Retinal pigment epithelial cell (primary cell): ENCODE measurements around the gene PDK2.

Experiments
- DNase-seq: peaks from one replicate; pipeline ENCODE4 v3.0.0-alpha.2; 2010; ENCODE audit warnings: low read depth
- H3K4me3 ChIP-seq: 2 replicates; pipeline ENCODE4 v1.5.1; 2011; ENCODE audit warnings: mild to moderate bottlenecking, low read length, control low read depth, moderate library complexity
- TF ChIP-seq, protein P1 (sequence below): conservative IDR thresholded peaks from 2 replicates; pipeline ENCODE4 v1.5.1; 2011; ENCODE audit warnings: low read depth, low read length, control low read depth, inconsistent platforms

PDK2 gene

DNA sequence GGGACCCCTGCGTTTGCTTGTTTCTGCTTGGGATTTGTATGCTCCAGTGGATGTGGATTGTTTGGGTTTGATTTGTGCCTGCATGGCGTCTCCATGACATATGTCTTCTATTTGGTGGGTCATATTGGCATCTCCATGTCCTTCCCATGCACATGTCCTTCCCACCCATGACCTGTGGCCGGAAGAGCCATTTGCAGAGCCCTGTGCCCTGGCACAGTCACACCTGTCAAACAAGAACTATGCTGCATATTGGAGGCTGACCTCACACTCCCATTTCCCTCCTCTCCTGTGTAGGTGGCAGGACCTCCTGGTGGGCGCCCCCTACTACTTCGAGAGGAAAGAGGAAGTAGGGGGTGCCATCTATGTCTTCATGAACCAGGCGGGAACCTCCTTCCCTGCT lies 23.5 kb upstream of the PDK2 start:
- DNase-seq: no peak
- no peak overlapping the region for H3K4me3 ChIP-seq
- TF ChIP-seq, protein P1, sequence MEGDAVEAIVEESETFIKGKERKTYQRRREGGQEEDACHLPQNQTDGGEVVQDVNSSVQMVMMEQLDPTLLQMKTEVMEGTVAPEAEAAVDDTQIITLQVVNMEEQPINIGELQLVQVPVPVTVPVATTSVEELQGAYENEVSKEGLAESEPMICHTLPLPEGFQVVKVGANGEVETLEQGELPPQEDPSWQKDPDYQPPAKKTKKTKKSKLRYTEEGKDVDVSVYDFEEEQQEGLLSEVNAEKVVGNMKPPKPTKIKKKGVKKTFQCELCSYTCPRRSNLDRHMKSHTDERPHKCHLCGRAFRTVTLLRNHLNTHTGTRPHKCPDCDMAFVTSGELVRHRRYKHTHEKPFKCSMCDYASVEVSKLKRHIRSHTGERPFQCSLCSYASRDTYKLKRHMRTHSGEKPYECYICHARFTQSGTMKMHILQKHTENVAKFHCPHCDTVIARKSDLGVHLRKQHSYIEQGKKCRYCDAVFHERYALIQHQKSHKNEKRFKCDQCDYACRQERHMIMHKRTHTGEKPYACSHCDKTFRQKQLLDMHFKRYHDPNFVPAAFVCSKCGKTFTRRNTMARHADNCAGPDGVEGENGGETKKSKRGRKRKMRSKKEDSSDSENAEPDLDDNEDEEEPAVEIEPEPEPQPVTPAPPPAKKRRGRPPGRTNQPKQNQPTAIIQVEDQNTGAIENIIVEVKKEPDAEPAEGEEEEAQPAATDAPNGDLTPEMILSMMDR: no peak

DNA sequence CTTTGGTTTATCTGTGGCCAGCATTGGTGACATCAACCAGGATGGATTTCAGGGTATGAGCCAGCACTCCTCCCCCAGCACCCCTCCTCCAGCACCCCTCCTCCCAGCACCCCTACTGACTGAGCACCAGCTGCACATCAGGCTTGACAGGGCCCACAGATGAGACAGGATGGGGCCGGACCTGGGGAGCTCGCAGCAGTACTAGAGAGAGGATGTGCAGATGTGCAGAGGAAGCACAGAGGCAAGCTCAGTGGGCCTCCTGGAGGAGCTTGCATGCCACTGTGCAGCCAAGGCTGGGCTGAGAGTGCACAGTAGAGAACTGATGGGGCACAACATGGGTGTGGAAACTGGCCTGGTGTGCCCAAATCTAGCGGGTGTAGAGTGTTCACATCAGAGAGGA lies 23.0 kb upstream of the PDK2 start:
- TF ChIP-seq, protein P1: no peak
- no peak overlapping the region for H3K4me3 ChIP-seq
- no peak for DNase-seq

DNA sequence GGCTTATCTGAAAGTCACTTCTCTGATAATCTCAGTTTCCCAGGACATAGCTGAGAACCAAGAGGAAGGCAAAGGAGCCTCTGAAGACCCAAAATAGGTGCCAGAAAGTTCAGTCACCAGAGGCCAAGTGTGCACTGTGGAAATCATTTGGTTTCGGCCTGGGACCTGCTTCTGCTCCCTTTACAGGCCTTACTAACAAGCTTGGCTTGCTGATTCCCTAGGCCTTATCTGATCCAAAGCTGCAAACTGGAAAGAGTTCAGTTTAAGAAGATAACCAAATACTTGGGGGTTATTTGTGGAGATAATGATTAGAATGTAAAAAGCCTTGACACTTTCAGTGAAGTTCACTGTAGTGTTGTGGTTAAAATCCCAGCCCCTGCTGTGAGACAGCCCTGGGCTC lies 22.2 kb upstream of the PDK2 start:
- H3K4me3 ChIP-seq: no peak overlapping the region
- no peak for DNase-seq
- TF ChIP-seq, protein P1: no peak

DNA sequence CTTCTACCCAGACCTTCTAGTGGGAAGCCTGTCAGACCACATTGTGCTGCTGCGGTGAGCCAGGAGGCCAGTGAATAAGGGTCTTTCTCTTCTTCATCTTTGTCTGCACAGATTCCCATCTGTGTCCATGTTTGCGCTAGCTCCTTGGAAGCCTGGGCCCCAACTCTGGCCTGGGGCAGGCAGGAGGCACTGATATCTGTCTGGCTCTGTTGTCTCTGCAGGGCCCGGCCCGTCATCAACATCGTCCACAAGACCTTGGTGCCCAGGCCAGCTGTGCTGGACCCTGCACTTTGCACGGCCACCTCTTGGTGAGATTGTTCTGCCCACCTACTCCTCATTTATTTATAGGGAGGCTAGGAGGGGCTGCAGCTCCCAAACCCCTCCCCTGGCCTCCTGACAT lies 20.9 kb upstream of the PDK2 start:
- TF ChIP-seq, protein P1: no peak
- no peak overlapping the region for H3K4me3 ChIP-seq
- DNase-seq: no peak

DNA sequence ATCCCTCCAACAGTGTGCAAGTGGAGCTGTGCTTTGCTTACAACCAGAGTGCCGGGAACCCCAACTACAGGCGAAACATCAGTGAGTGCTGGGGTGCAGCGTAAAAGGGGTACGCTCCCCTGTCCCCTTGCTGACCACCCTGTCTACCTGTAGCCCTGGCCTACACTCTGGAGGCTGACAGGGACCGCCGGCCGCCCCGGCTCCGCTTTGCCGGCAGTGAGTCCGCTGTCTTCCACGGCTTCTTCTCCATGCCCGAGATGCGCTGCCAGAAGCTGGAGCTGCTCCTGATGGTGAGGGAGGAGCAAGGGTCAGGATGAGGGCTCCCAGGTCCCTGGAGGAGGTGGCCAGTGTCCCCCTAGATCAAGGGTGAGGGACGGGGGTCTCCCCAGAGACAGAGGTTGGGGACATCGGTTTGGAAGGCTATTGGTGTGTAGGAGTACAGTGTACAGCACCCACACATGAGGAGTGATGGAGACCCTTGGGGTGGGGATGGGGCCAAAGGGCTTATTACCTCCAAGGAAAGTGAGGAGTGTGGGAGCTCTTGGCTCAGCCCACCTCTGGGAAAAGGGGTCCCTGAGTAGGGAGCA lies 19.6 kb upstream of the PDK2 start:
- TF ChIP-seq, protein P1: no peak
- no peak for DNase-seq

DNA sequence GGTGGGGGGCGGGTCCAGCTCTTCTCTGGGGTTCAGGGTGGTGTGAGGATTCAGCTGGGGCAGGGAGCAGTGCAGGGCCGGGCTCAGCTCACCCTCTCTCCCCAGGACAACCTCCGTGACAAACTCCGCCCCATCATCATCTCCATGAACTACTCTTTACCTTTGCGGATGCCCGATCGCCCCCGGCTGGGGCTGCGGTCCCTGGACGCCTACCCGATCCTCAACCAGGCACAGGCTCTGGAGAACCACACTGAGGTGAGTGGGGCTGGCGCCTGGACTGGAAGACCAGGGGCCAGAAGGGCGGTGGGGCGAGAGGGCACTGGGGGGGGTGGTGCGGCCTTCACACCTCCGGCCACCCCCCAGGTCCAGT lies 18.9 kb upstream of the PDK2 start:
- TF ChIP-seq, protein P1: no peak
- no peak overlapping the region for H3K4me3 ChIP-seq
- DNase-seq: no peak

More for the DNA sequence above, 19.6 kb upstream of the PDK2 start:
- H3K4me3 ChIP-seq: no peak overlapping the region

DNA sequence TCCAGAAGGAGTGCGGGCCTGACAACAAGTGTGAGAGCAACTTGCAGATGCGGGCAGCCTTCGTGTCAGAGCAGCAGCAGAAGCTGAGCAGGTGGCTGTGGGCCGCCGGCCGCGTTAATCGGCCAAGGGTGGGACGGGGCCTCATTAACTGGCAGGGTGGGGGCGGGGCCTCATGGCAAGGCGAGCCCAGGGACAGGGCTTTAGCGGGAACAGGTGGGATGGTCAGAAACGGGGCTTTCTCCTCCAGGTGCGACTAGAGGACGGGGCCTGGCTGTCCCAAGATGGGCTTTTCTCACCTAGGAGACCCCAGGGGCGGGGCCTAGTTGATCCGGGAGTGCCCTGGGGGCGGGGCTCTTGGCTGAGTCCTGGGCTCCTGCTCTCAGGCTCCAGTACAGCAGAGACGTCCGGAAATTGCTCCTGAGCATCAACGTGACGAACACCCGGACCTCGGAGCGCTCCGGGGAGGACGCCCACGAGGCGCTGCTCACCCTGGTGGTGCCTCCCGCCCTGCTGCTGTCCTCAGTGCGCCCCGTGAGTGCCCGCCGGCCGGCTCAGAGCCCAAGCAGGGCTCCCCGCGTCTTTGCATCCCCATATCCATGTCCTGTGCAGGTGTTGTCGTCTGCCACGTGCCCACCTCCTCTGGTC lies 18.4 kb upstream of the PDK2 start:
- no peak for DNase-seq
- TF ChIP-seq, protein P1: no peak

More for the DNA sequence above, 18.4 kb upstream of the PDK2 start:
- no peak overlapping the region for H3K4me3 ChIP-seq
